KMS-11 (cell line): ENCODE results near the gene DDX55.
"Not testable (repeated sequence)": the region's sequence is repeated elsewhere in the genome, so short reads cannot be mapped to it uniquely, and the experiment has no call there.

Source experiments
- H2AFZ ChIP-seq: fragments of 200-600 bp; sonication (generic); 2 replicates; pipeline ENCODE4 v1.6.1; 2016; ENCODE audit warnings: antibody characterized with exemption, mixed run types, low read depth
- H3K27ac ChIP-seq: fragments of 200-600 bp; sonication (generic); 2 replicates; pipeline ENCODE4 v1.6.1; 2016; ENCODE audit warnings: mild to moderate bottlenecking, mixed run types
- H3K27me3 ChIP-seq: fragments of 200-600 bp; sonication (generic); 2 replicates; pipeline ENCODE4 v1.6.1; 2017; ENCODE audit warnings: mild to moderate bottlenecking, low read depth, mixed run types, moderate library complexity; ENCODE audit not compliant: insufficient read depth
- H3K36me3 ChIP-seq: fragments of 200-600 bp; sonication (generic); 2 replicates; pipeline ENCODE4 v1.6.1; 2017; ENCODE audit warnings: mild to moderate bottlenecking, mixed run types; ENCODE audit not compliant: insufficient read depth
- H3K4me1 ChIP-seq: fragments of 200-600 bp; sonication (generic); 2 replicates; pipeline ENCODE4 v1.6.1; 2016; ENCODE audit warnings: mild to moderate bottlenecking, low read depth, mixed run types; ENCODE audit not compliant: poor library complexity, severe bottlenecking
- H3K4me2 ChIP-seq: fragments of 200-600 bp; sonication (generic); 2 replicates; pipeline ENCODE4 v1.7.0; 2016; ENCODE audit warnings: mild to moderate bottlenecking, mixed run types
- H3K4me3 ChIP-seq: fragments of 200-600 bp; sonication (generic); IDR thresholded peaks from 2 replicates; pipeline ENCODE4 v1.6.1; 2017; ENCODE audit warnings: low read depth, low read length, mixed read lengths; ENCODE audit not compliant: insufficient read depth
- H3K79me2 ChIP-seq: fragments of 200-600 bp; sonication (generic); 2 replicates; pipeline ENCODE4 v1.6.1; 2016; ENCODE audit warnings: low read depth, mixed run types; ENCODE audit not compliant: insufficient read depth
- H3K9ac ChIP-seq: fragments of 200-600 bp; sonication (generic); 2 replicates; pipeline ENCODE4 v1.6.1; 2016; ENCODE audit warnings: mild to moderate bottlenecking, mixed run types
- H4K20me1 ChIP-seq: fragments of 200-600 bp; sonication (generic); 2 replicates; pipeline ENCODE4 v1.6.1; 2016; ENCODE audit warnings: mild to moderate bottlenecking, mixed run types; ENCODE audit not compliant: insufficient read depth
- TF ChIP-seq, protein P1 (sequence below): fragments of 200-600 bp; sonication (generic); conservative IDR thresholded peaks from 2 replicates; pipeline ENCODE4 v1.6.1; 2017; ENCODE audit warnings: low read depth, mild to moderate bottlenecking, antibody characterized with exemption, low read length, moderate library complexity, mixed read lengths

The DDX55 gene

GRCh38 chr12:123578243-123578642 is 23.7 kb upstream of the DDX55 start:
- TF ChIP-seq, protein P1, sequence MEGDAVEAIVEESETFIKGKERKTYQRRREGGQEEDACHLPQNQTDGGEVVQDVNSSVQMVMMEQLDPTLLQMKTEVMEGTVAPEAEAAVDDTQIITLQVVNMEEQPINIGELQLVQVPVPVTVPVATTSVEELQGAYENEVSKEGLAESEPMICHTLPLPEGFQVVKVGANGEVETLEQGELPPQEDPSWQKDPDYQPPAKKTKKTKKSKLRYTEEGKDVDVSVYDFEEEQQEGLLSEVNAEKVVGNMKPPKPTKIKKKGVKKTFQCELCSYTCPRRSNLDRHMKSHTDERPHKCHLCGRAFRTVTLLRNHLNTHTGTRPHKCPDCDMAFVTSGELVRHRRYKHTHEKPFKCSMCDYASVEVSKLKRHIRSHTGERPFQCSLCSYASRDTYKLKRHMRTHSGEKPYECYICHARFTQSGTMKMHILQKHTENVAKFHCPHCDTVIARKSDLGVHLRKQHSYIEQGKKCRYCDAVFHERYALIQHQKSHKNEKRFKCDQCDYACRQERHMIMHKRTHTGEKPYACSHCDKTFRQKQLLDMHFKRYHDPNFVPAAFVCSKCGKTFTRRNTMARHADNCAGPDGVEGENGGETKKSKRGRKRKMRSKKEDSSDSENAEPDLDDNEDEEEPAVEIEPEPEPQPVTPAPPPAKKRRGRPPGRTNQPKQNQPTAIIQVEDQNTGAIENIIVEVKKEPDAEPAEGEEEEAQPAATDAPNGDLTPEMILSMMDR: no peak
- Histone ChIP-seq H3K4me2 (no peak overlapping the region), H3K27ac (no peak overlapping the region), H2AFZ (no peak overlapping the region), H3K9ac (no peak overlapping the region), H3K4me3 (no peak overlapping the region), H3K27me3 (no peaks in the 10 kb centered on the region), H3K4me1 (peaks cover 7% of the 10 kb centered on the region), H4K20me1 (no peaks in the 10 kb centered on the region), H3K79me2 (no peaks in the 10 kb centered on the region; the same call in 1 of the 2 replicates), H3K36me3 (no peaks in the 10 kb centered on the region)

DNA sequence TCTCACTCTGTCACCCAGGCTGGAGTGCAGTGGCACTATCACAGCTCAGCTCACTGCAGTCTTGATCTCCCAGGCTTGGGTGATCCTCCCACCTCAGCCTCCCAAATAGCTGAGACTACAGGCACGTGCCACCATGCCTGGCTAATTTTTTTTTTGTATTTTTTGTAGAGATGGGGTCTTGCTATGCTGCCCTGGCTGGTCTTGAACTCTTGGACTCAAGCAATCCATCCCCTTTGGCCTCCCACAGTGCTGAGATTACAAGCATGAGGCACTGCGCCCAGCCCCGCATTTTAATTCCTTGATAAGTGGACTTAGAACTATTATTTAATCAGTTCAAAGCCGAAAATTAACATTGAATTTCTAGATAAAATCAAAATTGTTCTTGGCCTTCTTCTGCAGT is 23.1 kb upstream of the DDX55 start:
- not testable (repeated sequence) for H3K27me3 ChIP-seq, H4K20me1 ChIP-seq, H3K4me1 ChIP-seq, H3K27ac ChIP-seq, H2AFZ ChIP-seq, H3K4me2 ChIP-seq, H3K4me3 ChIP-seq, H3K9ac ChIP-seq, H3K79me2 ChIP-seq, H3K36me3 ChIP-seq

DNA sequence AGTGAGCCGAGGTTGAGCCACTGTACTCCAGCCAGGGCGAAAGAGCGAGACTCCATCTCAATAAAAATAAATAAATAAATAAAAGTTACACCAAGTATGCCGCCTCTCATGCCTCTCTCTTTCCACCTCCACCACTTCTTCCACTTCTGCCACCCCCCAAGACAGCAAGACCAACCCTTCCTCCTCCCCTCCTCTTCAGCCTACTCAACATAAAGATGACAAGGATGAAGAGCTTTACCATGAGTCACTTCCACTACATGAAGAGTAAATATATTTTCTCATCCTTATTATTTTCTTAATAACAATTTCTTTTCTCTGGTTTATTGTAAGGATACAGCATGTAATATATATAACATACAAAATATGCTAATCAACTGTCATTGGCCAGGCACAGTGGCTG is 21.1 kb upstream of the DDX55 start:
- Histone ChIP-seq H3K4me2 (no peak overlapping the region), H3K9ac (no peak overlapping the region), H3K36me3 (no peaks in the 10 kb centered on the region), H4K20me1 (no peaks in the 10 kb centered on the region), H3K27ac (no peak overlapping the region), H3K4me1 (peaks cover 12% of the 10 kb centered on the region), H3K79me2 (peaks cover 13% of the 10 kb centered on the region), H3K27me3 (no peaks in the 10 kb centered on the region), H2AFZ (no peak overlapping the region), H3K4me3 (no peak overlapping the region)
- TF ChIP-seq, protein P1: no peak

DNA sequence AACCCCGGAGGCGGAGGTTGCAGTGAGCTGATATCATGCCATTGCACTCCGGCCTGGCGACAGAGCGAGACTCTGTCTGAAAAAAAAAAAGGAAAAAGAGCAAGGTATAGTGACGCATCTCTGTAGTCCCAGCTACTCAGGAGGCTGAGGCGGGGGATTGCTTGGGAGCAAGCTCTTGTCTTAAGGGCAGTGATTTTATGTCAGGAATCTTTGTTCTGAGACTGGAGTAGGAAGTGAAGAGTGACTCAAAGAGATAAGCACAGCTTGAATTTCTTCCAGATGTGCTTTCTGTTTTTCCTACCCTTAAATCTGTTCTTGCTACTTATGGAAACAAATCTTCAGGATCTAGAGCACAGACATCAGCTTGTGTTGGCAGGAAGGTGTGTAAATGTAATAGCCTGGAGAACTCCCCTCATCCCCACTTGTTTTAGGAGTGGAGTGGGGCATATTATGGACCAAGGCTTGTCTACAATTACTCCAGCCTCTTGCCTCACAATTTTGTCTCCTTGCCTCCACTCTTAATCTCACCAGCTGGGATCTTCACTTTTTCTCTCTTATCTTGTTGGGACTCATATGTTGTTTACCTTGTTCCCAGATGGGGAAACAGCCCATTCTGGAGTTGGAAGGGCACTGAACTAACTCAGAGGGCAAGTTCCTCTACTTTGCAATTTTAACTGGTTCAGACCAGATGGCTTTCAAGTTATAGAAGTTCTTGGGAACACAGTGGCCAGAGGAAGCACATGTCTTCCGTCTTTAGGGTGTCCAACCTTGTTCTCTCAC is 10.0 kb upstream of the DDX55 start:
- no peak overlapping the region for H2AFZ ChIP-seq
- no peaks in the 10 kb centered on the region for H3K27me3 ChIP-seq
- H3K4me1 ChIP-seq: peaks cover 15% of the 10 kb centered on the region
- H3K36me3 ChIP-seq: 0 out of 2 replicates have a peak, but pooled peaks cover 3% of the 10 kb centered on the region
- no peak overlapping the region for H3K4me2 ChIP-seq
- TF ChIP-seq, protein P1: no peak
- H3K27ac ChIP-seq: no peak overlapping the region
- H3K79me2 ChIP-seq: peaks cover 47% of the 10 kb centered on the region; the same call in 1 of the 2 replicates
- H4K20me1 ChIP-seq: no peaks in the 10 kb centered on the region
- H3K9ac ChIP-seq: no peak overlapping the region
- no peak overlapping the region for H3K4me3 ChIP-seq

- Histone ChIP-seq H3K4me2 (no peak overlapping the region), H3K79me2 (peaks cover 23% of the 10 kb centered on the region; the same call in 1 of the 2 replicates)
Measured at GRCh38 chr12:123595729-123596128, 6.2 kb upstream of the DDX55 start.

More at GRCh38 chr12:123595729-123596128, 6.2 kb upstream of the DDX55 start:
- Histone ChIP-seq H4K20me1 (no peaks in the 10 kb centered on the region), H3K27ac (no peak overlapping the region), H3K36me3 (no peaks in the 10 kb centered on the region), H3K4me3 (no peak overlapping the region), H2AFZ (no peak overlapping the region), H3K27me3 (no peaks in the 10 kb centered on the region), H3K9ac (no peak overlapping the region), H3K4me1 (peaks cover 19% of the 10 kb centered on the region)
- TF ChIP-seq, protein P1: no peak
